Activated T-cell treated with anti-CD3 and anti-CD28 coated beads for 4 hours (primary cell): ENCODE measurements around the gene PPFIA2.

Source experiments
- DNase-seq: peaks from one replicate; pipeline ENCODE4 v3.0.0-alpha.2; 2020

The PPFIA2 gene

DNA sequence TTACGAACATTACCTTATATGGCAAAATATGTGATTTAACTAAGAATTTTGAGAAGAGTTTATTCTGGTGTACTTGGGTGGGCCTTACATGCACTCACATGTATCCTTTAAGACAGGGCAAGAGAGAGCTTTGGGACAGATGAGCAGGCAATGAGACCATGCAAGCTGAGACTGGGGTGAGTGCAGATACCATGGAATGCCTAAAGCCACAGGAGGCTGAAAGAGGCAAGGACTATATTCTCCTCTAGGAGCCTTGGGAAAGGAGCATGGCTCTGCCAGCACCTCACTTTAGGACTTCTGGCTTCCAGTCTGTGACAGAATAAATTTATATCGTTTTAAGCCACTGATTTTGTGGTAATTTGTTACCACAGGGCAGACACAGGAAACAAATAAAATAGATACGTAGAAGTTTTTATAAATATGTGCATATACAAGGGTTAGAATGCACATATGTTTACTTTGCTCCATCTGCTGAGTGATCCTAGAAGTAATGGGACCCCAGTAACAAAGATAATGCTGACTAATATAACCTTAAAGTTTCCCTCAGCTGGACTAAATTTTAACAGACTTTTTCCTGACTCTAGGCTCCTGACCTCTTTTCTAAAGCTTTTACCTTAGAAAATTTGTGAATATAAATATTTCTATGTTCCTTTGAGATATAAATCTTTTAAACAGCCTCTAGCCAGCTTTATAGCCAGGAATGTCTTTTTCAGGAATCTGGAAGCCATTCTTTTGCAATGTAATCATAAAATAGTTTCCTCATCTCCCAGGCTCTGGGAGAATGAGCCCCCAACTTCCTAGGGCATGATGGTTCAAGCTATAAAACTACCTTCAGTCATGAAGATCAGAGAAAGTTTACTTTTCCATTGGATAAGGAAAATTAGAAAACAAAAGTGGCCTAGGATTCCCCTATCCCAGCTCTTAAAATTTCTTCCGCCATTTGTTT is 216.8 kb downstream of the PPFIA2 start:
- no peak for DNase-seq

DNA sequence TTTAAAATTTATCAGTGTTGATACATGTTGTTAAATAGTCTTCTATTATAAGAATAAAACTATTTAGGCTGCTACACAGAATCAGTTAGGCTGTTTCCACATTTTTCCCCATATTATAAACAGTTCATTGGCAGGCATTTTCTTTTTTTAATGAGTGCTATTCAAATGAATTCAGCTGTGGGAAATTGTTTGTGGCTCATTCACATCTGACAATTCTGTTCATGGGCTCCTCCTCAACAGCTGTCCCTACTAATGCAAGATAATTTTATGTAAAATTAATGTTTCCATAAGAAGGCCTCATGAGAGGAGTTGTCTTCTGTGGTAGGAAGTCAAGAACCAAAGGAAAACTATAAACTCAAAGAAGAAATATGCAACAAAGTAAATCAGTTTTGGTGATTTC is 218.0 kb downstream of the PPFIA2 start:
- DNase-seq = no peak

DNA sequence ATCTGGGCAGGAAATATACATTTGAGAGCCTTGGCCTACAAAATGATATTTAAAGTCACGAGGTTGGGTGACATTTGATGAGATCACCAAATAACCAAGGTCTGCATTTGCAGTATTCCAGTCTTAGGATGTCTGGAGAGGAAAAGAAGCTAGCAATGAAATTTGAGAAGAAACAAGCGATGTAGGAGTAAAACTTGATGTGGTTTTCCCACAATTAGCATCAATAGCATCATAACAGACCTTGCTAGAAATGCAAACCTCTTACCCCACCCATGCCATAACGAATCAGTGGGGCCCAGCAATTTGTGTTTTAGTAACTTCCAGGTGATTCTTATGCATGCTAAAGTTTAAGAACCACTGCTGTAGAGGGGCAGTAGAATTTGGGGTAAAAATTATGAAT is 219.9 kb downstream of the PPFIA2 start:
- DNase-seq = no peak

DNA sequence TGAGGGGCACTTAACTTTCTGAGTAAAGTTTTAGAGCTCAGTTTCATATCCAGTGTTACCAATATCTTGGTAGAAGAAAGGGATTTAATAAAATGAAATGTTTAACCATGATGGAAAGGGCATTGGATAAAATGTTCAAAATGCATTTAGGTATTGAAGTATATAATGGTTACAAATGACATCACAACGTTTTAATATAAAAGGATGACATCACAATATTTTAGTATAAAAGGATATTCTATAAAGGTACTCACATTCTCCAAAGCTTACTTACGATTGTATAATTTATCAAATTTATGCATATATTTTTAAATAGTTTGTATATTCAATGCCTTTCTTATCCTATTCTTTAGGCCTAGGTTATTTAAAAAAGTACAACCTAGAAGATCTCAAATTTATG is 226.1 kb downstream of the PPFIA2 start:
- no peak for DNase-seq

DNA sequence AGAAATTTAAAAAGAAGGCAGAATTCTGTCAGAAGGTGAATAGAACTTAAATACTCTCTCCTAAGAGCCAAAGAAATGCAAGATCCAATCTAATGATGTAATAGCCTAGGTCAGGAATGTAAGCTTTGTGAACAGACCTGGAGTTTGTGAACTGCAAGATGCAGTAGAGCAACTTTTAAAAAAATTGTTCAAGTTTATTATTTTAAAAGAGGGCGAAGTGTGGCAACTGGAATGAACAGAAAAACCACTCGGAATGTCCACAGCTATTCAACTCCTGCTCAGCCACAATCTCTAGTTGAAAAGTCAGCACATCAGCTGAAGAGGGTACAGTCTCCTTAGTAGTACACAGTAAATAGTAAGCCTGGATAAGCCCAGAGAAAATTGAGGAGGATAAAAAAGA is 228.8 kb downstream of the PPFIA2 start:
- DNase-seq = no peak

DNA sequence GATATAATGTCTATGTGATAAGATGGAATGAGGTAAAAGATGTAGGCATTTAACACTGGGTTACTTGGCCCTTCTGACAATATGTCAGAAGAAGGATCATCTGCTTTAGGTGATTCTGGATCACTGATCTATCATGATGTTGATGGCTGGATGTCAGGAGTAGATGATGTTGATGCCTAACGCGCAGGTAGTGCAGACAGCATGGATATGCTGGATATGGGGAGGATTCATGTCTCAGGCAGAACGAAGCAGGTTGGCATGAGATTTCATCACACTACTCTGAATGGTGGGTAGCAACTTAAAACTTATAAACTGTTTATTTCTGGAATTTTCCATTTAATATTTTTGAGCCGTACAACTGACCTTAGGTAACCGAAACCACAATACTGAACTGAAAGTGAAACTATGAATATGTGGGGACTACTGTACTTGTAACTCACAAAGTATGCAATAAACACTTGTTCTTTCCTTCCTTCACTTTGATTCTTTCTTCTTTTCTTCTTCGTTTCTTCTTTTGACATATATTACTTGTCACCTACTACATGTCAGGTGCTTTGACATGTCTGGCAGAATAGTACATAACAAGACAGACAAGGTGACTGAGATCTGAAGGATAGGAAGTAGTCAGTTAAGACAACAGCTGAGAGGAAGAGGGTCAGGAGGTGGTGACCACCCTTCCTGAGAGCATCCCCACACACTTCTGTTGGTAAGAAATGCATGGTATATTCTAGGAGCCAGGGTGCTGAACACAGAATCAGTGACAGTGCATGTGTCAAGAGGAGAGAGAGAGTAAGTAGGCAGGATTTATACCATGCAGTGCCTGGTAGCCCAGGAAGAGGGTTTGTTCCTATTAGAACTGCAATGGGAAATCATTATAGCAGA is 238.8 kb downstream of the PPFIA2 start:
- DNase-seq = no peak

DNA sequence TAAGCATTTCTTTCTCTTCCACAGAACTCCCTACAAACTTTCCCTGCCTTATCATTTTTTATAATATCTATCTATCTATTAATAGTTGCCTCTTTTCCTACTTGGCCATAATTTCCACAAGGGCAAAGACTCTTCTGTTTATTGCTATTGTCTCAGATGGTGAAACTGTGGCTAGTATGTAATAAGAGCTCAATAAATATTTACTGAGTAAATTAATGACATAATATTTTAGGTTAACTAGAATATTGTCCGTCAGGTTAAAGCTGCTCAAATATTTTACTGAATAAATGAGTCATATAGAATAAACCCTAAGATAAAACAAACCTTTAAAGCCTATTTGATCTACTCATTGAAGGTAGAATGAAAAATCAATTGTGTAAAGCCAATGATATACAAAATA is 240.5 kb downstream of the PPFIA2 start:
- no peak for DNase-seq

DNA sequence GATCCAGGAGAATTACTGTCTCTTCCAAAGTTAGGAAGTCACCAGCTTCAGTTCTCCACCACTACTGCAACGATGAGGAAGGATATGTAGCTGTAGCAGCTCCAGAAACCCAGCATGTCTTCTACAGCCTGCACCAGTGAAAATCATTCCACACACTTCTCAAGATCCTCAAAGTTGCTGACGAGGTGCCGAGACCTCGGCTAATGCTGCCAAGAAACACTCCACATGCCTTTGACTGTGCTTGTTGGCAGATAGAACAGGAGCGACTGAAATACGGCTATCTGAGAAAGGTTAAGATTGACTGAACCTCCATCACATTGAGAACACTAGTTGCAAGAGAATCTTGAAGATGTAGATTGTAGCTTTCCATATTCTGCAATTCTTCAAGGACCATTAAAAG is 241.9 kb downstream of the PPFIA2 start:
- no peak for DNase-seq

DNA sequence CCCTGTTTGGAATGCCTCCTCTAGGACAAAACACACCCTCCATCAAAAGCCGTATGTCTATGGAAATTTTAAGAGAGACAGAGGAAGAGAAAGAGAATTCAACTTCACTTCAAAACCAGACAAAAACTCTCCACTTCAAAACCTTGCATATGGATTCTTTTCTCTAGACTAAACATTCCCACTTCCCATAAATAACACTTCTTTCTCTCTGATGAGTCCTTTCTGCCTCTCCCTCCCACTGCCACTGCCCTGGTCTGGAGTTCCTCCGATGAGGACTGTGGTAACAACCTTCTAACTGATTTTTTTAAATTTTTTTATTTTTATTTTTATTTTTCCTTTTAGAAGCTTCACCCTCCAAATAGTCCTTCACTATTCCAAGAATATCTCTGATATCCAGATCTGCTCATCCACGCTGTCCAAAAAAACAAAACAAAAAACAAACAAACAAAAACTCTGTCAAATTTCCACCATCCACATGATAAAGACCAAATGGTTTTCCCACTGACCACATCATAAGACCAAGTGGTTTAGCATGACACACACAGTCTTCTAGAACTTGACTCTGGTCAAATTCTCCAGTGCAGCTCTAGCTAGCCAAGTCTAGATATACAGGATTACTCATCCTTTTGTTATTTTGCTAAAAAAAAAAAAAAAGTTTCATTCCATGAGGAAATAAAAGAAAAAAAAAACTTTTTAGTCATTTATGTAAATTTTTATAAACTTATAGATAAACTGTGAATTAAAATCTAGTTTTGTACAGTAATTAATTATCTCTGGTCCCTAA is 256.0 kb downstream of the PPFIA2 start:
- no peak for DNase-seq

DNA sequence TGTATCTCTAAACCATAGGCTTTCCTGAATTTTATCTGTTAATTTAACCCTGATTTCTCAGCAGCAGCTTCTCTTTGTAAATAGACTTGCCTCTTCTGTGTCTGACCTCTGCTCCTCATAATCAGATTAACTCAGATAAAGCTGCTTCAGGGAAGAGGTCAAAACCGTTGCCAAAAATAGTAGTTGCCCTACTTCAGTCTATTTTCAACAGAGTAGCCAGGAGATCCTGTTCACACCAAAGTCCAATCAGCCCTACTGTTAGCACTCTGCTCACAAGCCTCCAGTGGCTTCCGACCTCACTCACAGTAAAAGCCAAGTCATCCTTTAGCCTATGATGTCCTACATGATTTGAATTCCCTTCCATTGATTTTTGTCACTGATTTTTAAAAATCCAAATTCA is 258.4 kb downstream of the PPFIA2 start:
- DNase-seq = no peak

DNA sequence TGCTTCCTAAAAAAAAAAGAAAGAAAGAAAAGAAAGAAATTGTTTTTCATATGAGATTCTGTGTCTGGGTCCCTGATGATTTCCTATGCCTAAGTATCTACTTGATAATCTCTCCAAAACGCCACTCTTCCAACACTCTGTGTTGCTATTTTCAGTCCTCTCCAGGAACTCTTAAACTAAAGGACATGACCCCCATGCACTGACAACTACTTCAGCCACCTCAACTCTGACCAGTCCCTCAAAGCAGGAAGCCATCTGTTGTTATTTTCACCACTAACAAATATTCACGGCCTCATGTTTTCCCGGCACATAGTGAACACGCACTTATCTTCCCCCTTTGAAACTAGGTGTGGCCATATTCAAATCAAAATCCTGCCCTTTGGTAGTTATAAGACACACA is 259.3 kb downstream of the PPFIA2 start:
- DNase-seq = no peak

DNA sequence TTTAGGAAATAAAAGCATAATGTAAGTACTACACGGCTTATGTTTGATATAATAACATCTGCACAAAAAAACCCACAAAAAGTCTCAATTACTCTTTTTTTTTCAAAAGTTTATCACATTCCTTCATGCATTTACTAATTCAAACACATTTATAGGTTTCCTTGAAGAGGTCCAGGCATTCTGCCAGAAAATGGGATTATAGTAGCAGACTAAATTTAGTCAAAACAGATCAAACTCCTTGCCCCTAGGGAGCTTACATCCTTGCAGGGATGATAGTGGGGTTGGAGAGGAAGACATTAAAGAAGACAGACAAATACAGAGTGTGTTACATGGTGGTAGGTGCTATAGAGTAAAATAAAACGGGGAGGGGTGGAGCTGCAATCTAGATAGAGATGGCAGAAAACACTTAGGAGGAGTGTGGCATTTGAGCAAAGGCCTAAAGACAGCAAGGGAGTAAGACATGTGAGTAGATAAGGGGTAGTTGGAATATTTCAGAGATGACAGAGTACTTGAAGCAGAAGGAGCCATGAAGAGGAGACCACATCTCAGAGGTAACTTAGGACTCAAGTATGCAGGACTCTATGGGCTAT is 266.9 kb downstream of the PPFIA2 start:
- DNase-seq = no peak

DNA sequence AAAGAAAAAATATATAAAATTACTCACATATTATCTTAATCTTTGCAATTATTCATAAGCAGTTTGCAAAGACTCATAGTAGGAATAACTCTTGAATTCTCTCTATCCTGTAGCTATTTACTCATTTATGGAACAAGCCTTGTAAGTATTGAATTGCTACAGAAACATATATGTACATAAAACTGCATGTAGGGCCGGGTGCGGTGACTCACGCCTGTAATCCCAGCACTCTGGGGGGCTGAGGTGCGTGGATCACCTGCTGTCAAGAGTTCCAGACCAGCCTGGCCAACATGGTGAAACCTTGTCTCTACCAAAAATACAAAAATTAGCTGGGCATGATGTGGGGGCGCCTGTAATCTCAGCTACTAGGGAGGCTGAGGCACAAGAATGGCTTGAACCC is 286.2 kb downstream of the PPFIA2 start:
- no peak for DNase-seq

DNA sequence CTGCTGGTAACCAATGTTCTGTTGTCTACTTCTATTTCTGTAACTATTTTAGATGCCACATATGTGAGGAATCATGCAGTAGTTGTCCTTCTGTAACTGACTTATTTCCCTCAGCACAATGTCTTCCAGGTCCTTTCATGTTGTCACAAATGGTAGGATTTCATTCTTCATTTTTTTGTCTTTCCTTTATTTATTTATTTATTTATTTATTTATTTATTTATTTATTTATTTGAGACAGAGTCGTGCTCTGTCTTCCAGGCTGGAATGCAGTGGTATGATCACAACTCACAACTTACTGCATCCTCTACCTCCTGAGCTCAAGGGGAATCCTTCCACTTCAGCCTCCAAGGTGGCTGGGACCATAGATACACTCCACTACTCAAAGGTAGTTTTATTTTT is 288.2 kb downstream of the PPFIA2 start:
- DNase-seq = no peak

DNA sequence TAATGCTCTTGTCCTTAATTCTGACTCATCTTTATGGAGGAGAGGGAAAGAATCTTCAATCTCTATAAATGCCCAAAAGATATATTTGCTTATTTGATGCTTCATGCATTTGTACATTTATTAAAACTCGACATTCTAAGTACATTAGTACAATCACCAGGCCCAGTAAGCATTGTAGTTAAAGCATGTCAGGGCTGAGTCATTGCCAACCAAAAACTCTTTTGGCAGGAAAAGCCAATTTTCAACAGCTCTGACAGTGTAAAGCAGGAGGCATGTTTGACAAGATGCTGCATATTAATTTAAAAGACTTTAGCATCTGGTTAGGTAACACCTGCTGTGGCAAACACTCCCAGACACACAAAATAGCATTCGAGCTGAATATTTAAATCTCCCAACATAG is 290.9 kb downstream of the PPFIA2 start:
- DNase-seq = no peak

DNA sequence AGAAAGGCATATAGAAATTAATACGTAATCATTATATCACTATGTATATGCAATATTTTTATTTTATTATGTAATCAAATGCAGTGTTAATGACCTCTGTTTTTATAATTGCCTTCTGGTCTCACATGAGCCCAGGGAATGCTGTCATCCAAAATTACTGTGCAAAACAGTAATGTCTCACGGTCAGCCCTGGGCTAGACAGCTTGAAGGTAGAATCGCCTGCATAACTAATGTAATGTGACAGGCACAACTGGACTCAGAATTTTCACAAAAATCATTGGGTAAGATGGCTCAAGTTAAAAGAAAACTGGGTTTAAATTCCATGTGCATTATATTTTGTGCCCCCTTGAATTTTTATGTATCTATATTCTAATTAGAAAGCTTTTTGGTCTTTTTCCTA is 293.3 kb downstream of the PPFIA2 start:
- DNase-seq = no peak

DNA sequence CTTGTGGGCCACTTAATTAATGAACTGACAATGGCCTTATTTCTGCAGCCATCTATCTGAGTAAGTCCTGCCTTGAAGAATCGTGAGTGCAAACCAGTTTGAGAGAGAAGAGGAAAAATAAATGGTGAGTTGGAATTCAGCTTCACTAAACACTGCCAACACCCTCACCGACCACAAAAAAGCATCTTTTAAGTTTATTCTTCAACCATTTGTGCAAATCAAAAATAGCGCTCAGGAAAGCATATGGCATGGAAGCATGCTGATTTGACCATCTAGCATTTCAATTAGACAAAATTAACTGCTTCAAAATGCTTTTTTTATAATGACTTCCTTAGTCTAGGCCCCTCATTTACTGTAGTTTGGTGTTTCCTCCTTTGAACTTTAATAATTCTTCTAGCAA is 294.0 kb downstream of the PPFIA2 start:
- DNase-seq = no peak

DNA sequence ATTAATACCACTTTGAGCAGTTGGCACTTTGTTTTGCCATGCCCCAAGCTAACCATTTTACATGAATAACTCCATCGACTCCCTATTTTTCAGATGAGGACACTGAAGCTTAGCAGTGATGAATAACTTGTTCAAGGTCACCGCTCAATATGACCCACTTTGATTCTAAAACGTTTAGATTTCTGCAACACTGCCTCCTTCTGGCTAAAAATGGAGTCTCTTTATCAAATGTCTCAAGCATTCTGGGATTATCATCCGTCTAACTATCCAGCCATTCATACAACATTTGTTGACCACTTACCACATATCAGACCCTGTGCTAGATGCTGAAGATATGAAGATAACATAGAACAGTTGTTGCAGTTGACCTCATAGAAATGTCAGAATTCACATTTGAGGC is 298.0 kb downstream of the PPFIA2 start:
- DNase-seq = no peak

DNA sequence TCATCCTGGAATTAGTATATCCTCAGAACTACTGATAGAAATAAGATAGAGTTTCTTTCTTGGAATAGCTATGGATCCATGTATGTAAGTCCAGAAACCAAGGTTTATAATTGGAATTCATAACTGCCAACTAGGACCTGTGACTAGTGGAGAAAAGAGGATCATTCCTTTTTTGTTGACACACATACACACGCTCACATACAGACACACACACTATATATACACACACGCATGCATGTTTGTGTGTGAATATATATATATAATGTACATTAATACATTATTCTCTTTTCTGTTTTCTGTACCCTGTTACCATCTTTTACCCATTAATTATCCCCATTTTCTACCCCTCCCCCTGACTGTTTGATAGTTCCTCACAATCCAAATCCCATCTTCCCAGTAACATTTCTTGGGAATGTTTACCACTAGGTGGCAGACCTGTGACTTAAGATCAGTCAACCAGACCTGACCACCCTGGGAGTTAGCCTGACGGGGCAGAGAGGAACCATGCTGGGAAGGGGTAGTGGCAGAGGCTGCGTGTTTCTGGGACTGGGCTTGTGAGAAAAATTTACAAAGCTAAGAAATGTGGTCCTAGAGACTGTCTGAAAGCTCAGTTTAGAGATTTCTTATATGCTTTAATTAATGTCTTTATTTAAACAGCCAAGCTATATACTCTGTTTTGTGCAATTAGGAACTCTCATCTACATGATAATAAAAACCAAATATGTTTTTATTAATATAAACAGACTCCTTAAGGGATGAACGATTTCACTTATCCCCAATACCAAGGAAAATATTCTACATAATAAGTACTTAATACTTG is 308.0 kb downstream of the PPFIA2 start:
- DNase-seq = no peak

DNA sequence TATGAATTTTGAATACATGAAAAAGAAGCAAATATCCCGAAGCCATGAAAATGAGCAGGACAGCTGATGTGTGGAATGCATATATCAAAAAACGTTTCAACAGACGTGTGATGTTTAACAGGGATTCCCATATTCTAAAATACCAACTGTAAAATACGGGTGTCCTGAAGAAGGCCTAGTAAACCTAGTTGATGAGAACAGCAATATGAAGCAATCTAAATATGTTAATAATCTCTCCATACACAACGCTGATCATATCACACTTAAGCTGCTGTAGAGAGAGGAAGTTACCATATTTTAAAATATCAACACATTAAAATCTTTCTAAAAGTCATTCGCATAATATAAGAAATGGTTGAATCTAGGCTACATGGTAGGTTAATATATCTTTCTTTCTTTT is 317.5 kb downstream of the PPFIA2 start:
- no peak for DNase-seq

DNA sequence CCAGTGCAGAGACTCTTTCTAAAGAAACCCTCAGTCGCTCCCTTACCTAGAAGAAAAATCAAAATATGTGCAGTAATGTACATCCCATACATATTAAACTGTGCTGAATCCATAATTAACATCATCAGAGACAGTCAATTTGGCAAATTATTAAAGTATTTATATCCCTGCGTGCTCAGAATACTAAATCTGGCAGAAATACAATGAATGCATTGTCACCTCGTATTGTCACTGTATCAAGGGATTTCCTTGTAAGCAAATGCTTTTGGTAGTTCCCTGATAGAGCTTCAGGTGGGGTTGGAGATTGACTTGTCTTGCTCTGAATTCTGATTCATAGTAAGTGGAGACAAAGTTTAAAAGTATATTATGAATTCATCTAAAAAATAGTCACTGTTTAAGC is 319.1 kb downstream of the PPFIA2 start:
- DNase-seq = no peak

DNA sequence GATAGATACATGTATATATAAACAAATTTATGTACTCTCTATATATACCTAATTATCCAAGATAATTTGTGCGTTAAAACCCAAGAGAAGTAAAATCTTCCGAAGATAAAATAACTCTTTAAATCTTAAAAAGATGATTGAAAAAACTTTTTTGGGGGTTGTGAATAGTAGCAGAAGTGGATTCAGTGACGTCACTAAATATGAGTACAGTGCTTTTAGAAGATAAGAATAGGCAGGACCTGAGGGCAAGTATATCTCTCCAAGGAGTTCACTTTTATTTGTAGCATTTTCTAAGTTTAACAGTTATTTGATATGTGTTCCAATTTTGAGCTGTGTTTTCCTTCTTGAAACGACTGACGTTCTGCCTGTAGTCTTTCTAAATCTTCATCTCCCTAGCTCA is 319.8 kb downstream of the PPFIA2 start:
- DNase-seq = no peak
